Measurements from ENCODE around the gene TBC1D2B.

TBC1D2B gene

DNA sequence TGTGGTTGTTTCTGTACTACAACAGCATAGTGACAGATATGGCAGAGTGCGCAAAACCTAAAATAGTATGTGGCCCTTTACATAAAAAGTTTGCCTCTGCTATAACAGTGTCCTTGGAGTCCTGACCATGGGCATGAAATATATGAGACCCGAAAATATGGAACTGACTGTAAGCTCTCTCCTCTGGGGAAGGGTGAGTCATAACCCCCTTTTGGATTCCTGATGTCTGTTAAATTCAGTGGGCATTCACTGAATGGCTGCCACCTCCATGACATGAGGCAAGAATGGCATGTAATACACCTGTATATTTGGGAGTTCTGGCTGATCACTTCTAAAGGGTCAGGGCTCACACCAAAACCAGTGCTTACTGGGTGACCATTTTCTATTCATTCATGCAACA, 6.1 kb downstream of the TBC1D2B start:
- no peak for DNase-seq

DNA sequence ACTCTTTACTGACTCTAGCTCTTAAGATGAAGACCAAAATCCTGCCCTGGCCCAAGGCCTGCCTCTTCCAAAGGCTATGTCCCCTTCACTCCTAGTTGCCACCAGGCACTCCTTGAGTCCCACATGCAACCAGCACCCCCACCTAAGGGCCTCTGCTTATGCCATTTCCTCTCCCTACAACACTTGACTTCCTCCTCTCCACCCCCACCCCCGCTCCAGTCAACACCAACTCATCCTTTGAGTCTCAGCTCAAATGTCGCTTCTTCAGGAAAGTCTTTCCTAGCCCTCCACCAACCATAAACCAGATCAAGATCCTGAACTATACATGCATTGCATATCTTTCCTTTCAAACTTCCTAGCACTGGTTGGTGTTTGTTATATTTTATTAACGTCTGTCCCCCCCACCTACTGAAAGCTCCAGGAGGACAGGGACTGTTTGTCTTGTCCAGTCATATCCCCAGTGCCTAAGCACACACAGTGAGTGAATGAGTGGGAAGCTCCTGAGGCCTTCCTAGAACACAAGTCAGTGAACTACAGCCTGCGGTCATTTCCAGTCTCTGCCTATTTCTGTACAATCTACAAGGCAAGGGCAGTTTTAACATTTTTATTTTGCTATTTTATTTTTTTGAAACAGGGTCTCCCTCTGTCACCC, 7.3 kb downstream of the TBC1D2B start:
- DNase-seq: peak in 2 of 5 experiments; percentile 31 to 75

GRCh38 chr15:78069462-78070029, 8.0 kb downstream of the TBC1D2B start:
- peak in 1 of 5 experiments; percentile 61 for DNase-seq

GRCh38 chr15:78069052-78069414, 8.5 kb downstream of the TBC1D2B start:
- peak in 1 of 5 experiments; percentile 73 for DNase-seq

DNA sequence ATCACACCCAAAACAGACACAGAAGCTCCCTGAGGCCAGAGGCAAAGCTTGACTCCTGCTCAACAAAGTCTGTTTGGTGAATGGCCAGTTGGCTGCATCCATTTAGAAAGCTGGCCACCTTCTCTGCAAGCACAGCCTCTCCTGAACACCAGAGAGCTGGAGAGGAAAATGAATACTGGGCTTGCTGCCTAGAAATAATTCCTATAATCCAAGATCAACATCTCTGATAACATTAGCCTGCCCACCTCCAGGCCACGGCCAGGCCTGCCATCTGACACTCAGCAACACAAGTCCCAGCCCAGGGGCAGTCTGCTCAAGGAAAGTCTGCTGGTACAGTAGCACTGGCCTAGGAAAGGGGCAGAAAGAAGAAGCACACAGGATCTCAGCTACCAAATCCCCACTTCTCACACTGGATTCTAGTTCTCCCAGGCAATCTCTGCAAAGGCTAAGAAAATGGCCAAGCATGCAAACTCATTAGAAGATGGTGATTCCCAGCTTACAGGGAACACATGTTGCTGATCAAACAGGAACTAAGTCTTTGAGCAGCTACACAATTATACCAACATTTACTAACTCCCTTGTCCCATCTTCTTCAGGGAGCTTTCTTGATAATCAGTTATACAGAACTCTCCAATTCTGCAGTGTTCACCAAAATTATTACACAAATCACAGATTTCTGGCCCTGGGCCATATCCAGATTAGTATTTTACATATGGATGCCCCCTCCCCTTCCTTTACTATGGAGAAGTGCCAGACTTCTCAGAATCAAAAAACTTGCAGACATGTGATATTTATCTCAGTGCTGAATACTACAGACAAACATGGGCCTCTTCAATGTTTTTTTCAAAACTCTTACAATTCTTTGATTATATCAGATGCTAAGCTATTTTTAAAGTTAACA, 9.9 kb downstream of the TBC1D2B start:
- no peak for DNase-seq

GRCh38 chr15:78065973-78066946, 11.3 kb downstream of the TBC1D2B start:
- DNase-seq: peak in 1 of 5 experiments; percentile 52

DNA sequence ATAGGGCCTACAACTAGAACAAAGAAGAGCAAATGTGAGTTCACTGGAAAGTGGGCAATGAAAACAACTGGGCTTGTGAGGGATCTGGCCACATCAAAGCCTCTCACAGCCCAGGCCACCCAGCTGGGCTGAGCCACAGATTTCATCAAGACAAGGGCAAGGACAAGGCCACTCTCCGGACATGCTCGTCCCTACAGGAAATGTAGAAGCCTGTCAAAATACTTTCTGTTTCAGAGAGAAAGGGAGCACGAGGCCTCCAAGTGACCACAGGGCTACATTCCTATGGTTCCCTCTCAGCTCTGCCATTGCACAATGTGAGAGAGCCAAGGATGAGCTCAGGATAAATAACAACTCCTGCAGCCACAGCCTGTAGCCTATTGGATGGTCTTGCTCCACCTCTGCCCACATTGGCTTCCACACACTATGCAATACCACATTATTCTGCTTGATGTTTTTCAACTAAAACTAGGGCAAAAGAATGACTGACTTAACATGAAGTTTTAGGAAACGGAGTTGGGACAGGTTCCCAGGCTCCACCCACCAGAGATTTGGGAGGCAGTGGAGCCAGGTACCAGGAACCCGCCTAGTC, 12.1 kb downstream of the TBC1D2B start:
- DNase-seq: peak in 1 of 5 experiments; percentile 51

- DNase-seq: no peak
These were observed 13.0 kb downstream of the TBC1D2B start for GRCh38 chr15:78064544-78064943.

GRCh38 chr15:78063970-78064385, 13.5 kb downstream of the TBC1D2B start:
- no peak for DNase-seq

GRCh38 chr15:78063217-78063616, 14.3 kb downstream of the TBC1D2B start:
- no peak for DNase-seq

- peak in 1 of 5 experiments; percentile 75 for DNase-seq
These were observed 15.5 kb downstream of the TBC1D2B start for GRCh38 chr15:78061963-78062427.

- no peak for DNase-seq
These were observed 17.3 kb downstream of the TBC1D2B start for GRCh38 chr15:78060232-78060631.

- no peak for DNase-seq
These were observed 18.2 kb downstream of the TBC1D2B start for GRCh38 chr15:78059110-78059839.

DNA sequence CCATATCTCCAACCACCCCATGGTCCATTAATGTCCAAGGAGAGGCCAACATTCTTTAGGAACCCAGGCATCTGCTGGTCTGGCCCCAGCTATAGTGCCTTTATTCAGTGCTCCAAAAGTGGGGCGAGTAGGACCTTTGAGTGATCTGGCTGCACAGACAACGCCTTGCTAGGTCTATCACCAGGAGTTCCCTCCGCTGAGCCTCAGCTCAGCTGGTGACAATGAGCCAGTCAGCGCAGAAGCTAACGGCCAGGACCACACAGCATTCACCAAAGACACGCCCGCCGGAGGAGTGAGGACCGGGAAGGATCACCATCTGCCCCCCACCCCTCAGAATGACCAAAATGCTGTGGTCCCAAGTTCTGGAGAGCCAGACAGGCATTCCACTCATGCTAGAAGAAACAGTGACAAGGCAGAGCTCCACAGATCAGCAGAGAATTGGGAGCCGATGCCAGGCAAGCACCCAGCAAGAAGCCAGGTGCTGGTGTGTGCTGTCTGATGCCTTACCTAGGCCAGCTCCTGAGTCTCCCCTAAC, 19.0 kb downstream of the TBC1D2B start:
- no peak for DNase-seq

DNA sequence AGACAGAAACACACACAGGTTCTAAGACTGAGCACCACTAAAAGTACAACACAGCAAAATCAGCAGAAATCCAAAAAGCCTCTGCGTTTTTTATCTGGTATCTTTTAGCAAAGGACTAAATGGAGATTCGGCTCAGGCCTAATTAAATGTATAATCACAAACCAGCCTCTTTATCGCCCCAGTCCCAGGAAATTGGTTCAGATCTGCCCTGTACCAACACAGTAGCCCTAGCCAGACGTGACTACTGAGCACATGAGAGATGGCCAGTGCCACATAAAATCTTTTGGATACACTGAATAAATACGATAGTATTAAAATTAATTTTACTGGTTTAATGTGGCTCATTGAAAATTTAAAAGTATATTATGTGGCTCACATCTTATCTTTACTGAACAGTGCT, 19.7 kb downstream of the TBC1D2B start:
- DNase-seq: no peak

DNA sequence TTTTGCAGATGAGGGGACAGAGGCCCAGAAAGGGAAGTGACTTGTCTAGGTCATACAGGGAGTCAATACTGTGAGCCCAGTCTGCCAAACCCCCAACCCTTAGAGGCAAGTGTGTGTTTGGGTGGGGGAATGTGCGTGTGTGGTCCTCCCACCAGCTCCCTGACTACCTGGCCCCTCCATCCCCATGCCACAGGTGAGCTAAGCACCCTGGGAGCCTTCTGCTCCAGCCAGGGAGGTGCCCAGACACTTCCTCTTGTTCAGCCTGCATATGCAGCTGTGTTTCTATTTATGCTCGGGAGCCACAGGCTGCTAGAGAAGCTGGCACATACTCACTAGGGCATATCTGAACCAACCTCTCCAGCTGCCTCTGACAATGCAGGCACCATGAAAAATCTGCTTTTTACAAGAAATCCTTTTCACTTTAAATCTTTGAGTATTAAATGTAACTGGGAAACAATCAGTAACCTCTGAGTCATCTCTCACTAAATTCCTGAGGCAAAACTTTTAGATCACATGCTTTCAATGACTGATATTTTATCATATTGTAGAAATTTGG, 20.7 kb downstream of the TBC1D2B start:
- DNase-seq: peak in 1 of 5 experiments; percentile 65

- no peak for DNase-seq
These were observed 21.4 kb downstream of the TBC1D2B start for GRCh38 chr15:78055919-78056713.

DNA sequence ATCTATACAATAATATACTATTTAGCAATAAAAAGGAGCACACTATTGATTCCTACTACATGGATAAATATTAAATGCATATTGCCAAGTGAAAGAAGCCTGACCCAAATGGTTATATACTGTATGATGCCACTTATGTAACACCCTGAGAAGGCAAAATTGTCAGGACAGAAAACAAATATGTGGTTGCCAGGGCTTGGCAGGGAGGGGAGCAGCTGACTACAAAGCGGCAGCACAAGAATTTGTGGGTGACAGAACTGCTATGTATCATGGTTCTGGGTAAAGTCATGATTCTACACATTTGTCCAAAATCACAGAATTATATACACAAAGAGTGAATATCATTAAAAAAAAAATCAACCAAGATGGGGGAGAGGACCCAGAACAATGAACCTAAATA, 22.5 kb downstream of the TBC1D2B start:
- peak in 1 of 5 experiments; percentile 63 for DNase-seq

- DNase-seq: no peak
These were observed 23.0 kb downstream of the TBC1D2B start for GRCh38 chr15:78054518-78054917.

- no peak for DNase-seq
These were observed 25.0 kb downstream of the TBC1D2B start for GRCh38 chr15:78052545-78052944.

Data from T-helper 2 cell (primary cell).